Breast epithelium (tissue), 4 donors: Measurements from ENCODE around the gene TMEM54. TPM values are rescaled to one million over a fixed set of nuclear protein-coding genes. Genes with fewer than 3 reads are reported as not detected.

Source experiments
- DNase-seq, 2 donors: peaks; one replicate each; pipeline ENCODE4 v3.0.0-alpha.2; 2019; ENCODE audit warnings: low spot score in 2 of 2
- H3K27ac ChIP-seq, 2 donors: fragments of 200-600 bp; sonication (generic) in 1 of 2; one replicate each; pipeline ENCODE4 v1.5.1; 2016 to 2019; ENCODE audit warnings: mild to moderate bottlenecking in 1 of 2
- H3K27me3 ChIP-seq, 2 donors: fragments of 200-600 bp; sonication (generic) in 1 of 2; one replicate each; pipeline versions ENCODE4 v1.5.1 to v1.6.0; 2017 to 2019; ENCODE audit warnings: control low read depth in 1 of 2, mild to moderate bottlenecking in 1 of 2
- H3K36me3 ChIP-seq: fragments of 200-600 bp; one replicate; pipeline ENCODE4 v1.5.1; 2019
- H3K4me1 ChIP-seq, 2 donors: fragments of 200-600 bp; sonication (generic); one replicate each; pipeline ENCODE4 v1.5.1; 2016 to 2019; ENCODE audit warnings: control low read depth in 1 of 2
- H3K4me3 ChIP-seq, 3 donors: fragments of 200-600 bp; sonication (generic); 1 replicate in 2 of 3; 2 replicates in 1 of 3; pipeline ENCODE4 v1.5.1; 2016 to 2019; ENCODE audit warnings: mild to moderate bottlenecking in 3 of 3, moderate library complexity in 2 of 3
- H3K9me3 ChIP-seq, 2 donors: fragments of 200-600 bp; sonication (generic) in 1 of 2; one replicate each; pipeline ENCODE4 v1.5.1; 2016 to 2019; ENCODE audit warnings: control low read depth in 1 of 2
- CTCF ChIP-seq, 3 donors: fragments of 450-650 bp; IDR thresholded peaks; one replicate each; pipeline ENCODE4 v1.5.1; 2016 to 2017; ENCODE audit warnings: antibody characterized with exemption in 3 of 3, mild to moderate bottlenecking in 3 of 3, moderate library complexity in 3 of 3
- POLR2A ChIP-seq: fragments of 450-650 bp; IDR thresholded peaks from one replicate; pipeline ENCODE4 v1.6.1; 2016; ENCODE audit warnings: antibody characterized with exemption, mild to moderate bottlenecking, moderate library complexity
- POLR2AphosphoS5 ChIP-seq, 3 donors: sonication (generic); formaldehyde crosslinking; IDR thresholded peaks; one replicate each; pipeline ENCODE4 v1.6.1; 2017; ENCODE audit warnings: antibody characterized with exemption in 3 of 3
- intact Hi-C: fragments of 100-400 bp; cut with DNase I; formaldehyde crosslinking; loops from one replicate; pipeline ENCODE4 v1.15.1; 2023; ENCODE audit warnings: low total_unique reads
- total RNA-seq, 3 donors: library from RNA; depleted of rRNA; stranded (reverse); fragments of >200 nt; gene quantifications; one replicate each; pipeline ENCODE4 v1.1.0, GENCODE V29; 2016

TMEM54 gene
- total RNA-seq, 3 donors from 2014 or later = 26.9 to 109 (median 94.8) TPM

- H3K27ac ChIP-seq = no peak overlapping the region
- DNase-seq = no peak
- intact Hi-C loops = no loop called here
- H3K4me3 ChIP-seq = no peak overlapping the region
- TF ChIP-seq POLR2AphosphoS5 (IDR thresholded peaks at IDR 0.05) (no peak), CTCF (IDR thresholded peaks at IDR 0.05) (no peak)
- no peaks in the 10 kb centered on the region for H3K27me3 ChIP-seq
- H3K4me1 ChIP-seq = peaks cover 3 to 4% of the 10 kb centered on the region in 2 donors
- no peaks in the 10 kb centered on the region for H3K9me3 ChIP-seq
- H3K36me3 ChIP-seq = no peaks in the 10 kb centered on the region
These were observed 1.4 kb downstream of the TMEM54 start for GRCh38 chr1:32899586-32900296.

- Histone ChIP-seq H3K4me1 (peaks cover 3 to 4% of the 10 kb centered on the region in 2 donors), H3K9me3 (no peaks in the 10 kb centered on the region), H3K27me3 (no peaks in the 10 kb centered on the region), H3K27ac (no peak overlapping the region), H3K36me3 (no peaks in the 10 kb centered on the region), H3K4me3 (no peak overlapping the region)
- TF ChIP-seq CTCF (IDR thresholded peaks at IDR 0.05) = no peak
- TF ChIP-seq POLR2AphosphoS5 (IDR thresholded peaks at IDR 0.05) = no peak
- no peak for TF ChIP-seq POLR2A
- intact Hi-C loops = no loop called here
- no peak for DNase-seq
These were observed 2.2 kb downstream of the TMEM54 start for GRCh38 chr1:32898958-32899357.

- DNase-seq = no peak
- intact Hi-C loops = no loop called here
- no peak overlapping the region for H3K4me3 ChIP-seq
- TF ChIP-seq POLR2AphosphoS5 (IDR thresholded peaks at IDR 0.05) (no peak), CTCF (IDR thresholded peaks at IDR 0.05) (no peak), POLR2A (no peak)
- H3K27me3 ChIP-seq = no peaks in the 10 kb centered on the region
- H3K9me3 ChIP-seq = no peaks in the 10 kb centered on the region
- H3K27ac ChIP-seq = no peak overlapping the region
- no peaks in the 10 kb centered on the region for H3K36me3 ChIP-seq
- peaks cover 4% of the 10 kb centered on the region in 2 donors for H3K4me1 ChIP-seq
These were observed 3.1 kb downstream of the TMEM54 start for GRCh38 chr1:32898056-32898455.

GRCh38 chr1:32897082-32898049 lies 3.8 kb downstream of the TMEM54 start:
- H3K4me3 ChIP-seq = no peak overlapping the region
- H3K4me1 ChIP-seq = peaks cover 4 to 7% of the 10 kb centered on the region in 2 donors
- TF ChIP-seq POLR2A = no peak
- no peak for TF ChIP-seq CTCF (IDR thresholded peaks at IDR 0.05)
- no peak for TF ChIP-seq POLR2AphosphoS5 (IDR thresholded peaks at IDR 0.05)
- no peaks in the 10 kb centered on the region for H3K27me3 ChIP-seq
- H3K27ac ChIP-seq = no peak overlapping the region
- DNase-seq = no peak
- intact Hi-C loops = no loop called here
- H3K36me3 ChIP-seq = no peaks in the 10 kb centered on the region
- H3K9me3 ChIP-seq = no peaks in the 10 kb centered on the region

GRCh38 chr1:32896451-32896850 lies 4.7 kb downstream of the TMEM54 start:
- Histone ChIP-seq H3K27me3 (no peaks in the 10 kb centered on the region), H3K4me3 (no peak overlapping the region), H3K9me3 (no peaks in the 10 kb centered on the region), H3K36me3 (no peaks in the 10 kb centered on the region), H3K27ac (no peak overlapping the region), H3K4me1 (peaks cover 4 to 7% of the 10 kb centered on the region in 2 donors)
- intact Hi-C loops = no loop called here
- no peak for DNase-seq
- TF ChIP-seq CTCF (IDR thresholded peaks at IDR 0.05) (no peak), POLR2A (no peak), POLR2AphosphoS5 (IDR thresholded peaks at IDR 0.05) (no peak)
